Measurements from ENCODE around the gene PXYLP1. TPM values are rescaled to one million over a fixed set of nuclear protein-coding genes. Genes with fewer than 3 reads are reported as not detected.

Gene PXYLP1
- total and polyA plus RNA-seq, 2 donors (not counting 1 experiment from before 2014, with no cell fraction given) = 1.4 to 4.5 TPM

DNA sequence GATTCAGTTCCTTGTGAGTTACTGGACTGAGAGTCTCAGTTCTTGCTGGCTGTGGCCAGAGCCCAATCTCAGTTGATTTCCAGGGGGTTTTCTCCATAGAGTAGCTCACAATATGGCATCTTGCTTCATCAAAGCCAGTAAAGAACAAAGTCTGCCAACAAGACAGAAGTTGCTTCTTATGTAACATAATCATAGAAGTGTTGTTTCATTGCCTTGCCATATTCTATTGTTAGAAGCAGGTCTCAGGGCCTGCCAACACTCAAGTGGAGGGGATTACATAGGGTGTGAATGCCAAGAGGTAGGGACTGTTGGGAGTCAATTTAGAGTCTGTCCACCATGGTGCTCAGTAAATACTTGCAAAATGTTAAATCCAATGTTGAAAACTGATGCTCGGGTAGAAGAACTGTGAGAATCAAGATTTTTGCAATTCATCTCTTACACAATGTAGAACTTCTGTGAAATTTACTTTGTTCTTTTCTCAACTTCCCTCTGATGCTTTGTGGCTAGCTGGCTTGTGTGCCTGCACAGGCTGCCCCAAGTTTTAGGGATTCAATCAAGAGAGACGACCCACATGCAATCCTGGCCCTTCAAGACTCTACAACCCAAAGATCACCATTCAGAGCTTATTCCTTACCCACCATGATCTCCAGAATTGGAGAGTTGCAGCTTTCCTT is 13.3 kb upstream of the PXYLP1 start:
- Histone ChIP-seq H4K20me1 (ENCODE audit: control insufficient read depth, insufficient read depth, low read length, poor library complexity, severe bottlenecking) (no peaks in the 10 kb centered on the region), H3K9me3 (ENCODE audit: control extremely low read depth in 1 of 3, control insufficient read depth in 2 of 3, insufficient read depth in 1 of 3, low read length in 2 of 3) (peaks cover 0 to 3% (median 2%) of the 10 kb centered on the region in 3 donors), H3K9ac (ENCODE audit: low read length) (no peak overlapping the region), H3K27me3 (replicated peaks in 1 of 4; ENCODE audit: control extremely low read depth in 1 of 4, control insufficient read depth in 3 of 4, insufficient read depth in 4 of 4, low read length in 3 of 4) (peaks cover 0 to 27% (median 17%) of the 10 kb centered on the region in 4 experiments), H3K79me2 (ENCODE audit: control insufficient read depth, insufficient read depth, low read length) (no peaks in the 10 kb centered on the region), H3K27ac (ENCODE audit: low read length in 2 of 2) (no peak overlapping the region), H3K4me1 (ENCODE audit: control insufficient read depth in 2 of 2, insufficient read depth in 2 of 2, low read length in 2 of 2) (no peaks in the 10 kb centered on the region), H3K36me3 (replicated peaks in 1 of 2; ENCODE audit: control extremely low read depth in 1 of 2, control insufficient read depth in 1 of 2, extremely low read depth in 1 of 2, insufficient read depth in 2 of 2, low read length in 1 of 2) (no peaks in the 10 kb centered on the region), H3K4me3 (ENCODE audit: control extremely low read depth in 1 of 5, extremely low read depth in 1 of 5, insufficient read depth in 1 of 5, low read depth in 2 of 5, low read length in 4 of 5) (no peak overlapping the region), H3K4me2 (replicated peaks; ENCODE audit: low read depth, low read length, poor library complexity, severe bottlenecking) (no peak overlapping the region), H2AFZ (ENCODE audit: insufficient read depth, low read depth, low read length, poor library complexity, severe bottlenecking) (no peak overlapping the region)
- intact Hi-C loops (cut with micrococcal nuclease) = no loop called here
- CTCF ChIA-PET = interaction anchor here (1.0 kb wide), 1 partner anchor 13 kb away, joined by 3 read pairs; the partner anchor contains the start of gene PXYLP1
- POLR2A ChIA-PET = no interaction called here
- TF ChIP-seq, protein P1, sequence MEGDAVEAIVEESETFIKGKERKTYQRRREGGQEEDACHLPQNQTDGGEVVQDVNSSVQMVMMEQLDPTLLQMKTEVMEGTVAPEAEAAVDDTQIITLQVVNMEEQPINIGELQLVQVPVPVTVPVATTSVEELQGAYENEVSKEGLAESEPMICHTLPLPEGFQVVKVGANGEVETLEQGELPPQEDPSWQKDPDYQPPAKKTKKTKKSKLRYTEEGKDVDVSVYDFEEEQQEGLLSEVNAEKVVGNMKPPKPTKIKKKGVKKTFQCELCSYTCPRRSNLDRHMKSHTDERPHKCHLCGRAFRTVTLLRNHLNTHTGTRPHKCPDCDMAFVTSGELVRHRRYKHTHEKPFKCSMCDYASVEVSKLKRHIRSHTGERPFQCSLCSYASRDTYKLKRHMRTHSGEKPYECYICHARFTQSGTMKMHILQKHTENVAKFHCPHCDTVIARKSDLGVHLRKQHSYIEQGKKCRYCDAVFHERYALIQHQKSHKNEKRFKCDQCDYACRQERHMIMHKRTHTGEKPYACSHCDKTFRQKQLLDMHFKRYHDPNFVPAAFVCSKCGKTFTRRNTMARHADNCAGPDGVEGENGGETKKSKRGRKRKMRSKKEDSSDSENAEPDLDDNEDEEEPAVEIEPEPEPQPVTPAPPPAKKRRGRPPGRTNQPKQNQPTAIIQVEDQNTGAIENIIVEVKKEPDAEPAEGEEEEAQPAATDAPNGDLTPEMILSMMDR (IDR thresholded peaks at IDR 0.05) = no peak
- no peak for TF ChIP-seq EZH2 (IDR thresholded peaks at IDR 0.05; ENCODE audit: borderline replicate concordance, insufficient read depth, low read depth, low read length, poor library complexity, severe bottlenecking)
- peaks cover 42% of the 10 kb centered on the region for H3K27me3 Mint-ChIP-seq
- H3K27ac Mint-ChIP-seq = no peak overlapping the region
- H3K4me3 Mint-ChIP-seq = no peak overlapping the region
- H3K4me1 Mint-ChIP-seq = no peaks in the 10 kb centered on the region
- WGBS (ENCODE audit: insufficient coverage) = no CpG with 5 or more reads among the region's 2 CpGs
- no peak for ATAC-seq (ENCODE audit: low read depth)
- DNase-seq = no peak
- H3K9me3 Mint-ChIP-seq (ENCODE audit: insufficient read depth) = no peaks in the 10 kb centered on the region

DNA sequence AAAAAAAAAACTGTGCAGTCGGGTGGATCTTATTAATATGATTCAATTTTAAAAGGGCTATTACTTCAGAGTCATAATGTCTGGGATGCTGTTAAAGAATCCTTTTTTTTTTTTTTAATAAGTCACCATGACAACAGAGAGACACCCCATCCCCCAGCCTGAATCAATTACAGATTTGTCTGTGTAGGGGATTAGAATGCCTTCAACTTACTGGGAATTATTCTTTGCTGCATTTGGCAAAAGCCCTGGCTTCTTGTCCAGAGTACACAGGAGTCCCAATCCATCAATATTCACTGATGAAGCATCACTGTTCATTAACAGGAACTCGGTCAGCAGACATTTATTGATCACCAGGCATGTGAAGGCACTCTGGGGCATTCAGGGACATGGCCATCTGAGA is 12.7 kb upstream of the PXYLP1 start:
- no peak overlapping the region for H3K4me3 Mint-ChIP-seq
- Histone ChIP-seq H3K27me3 (replicated peaks in 1 of 4; ENCODE audit: control extremely low read depth in 1 of 4, control insufficient read depth in 3 of 4, insufficient read depth in 4 of 4, low read length in 3 of 4) (peaks cover 0 to 27% (median 17%) of the 10 kb centered on the region in 4 experiments), H3K4me1 (ENCODE audit: control insufficient read depth in 2 of 2, insufficient read depth in 2 of 2, low read length in 2 of 2) (no peaks in the 10 kb centered on the region), H3K9ac (ENCODE audit: low read length) (no peak overlapping the region), H3K36me3 (replicated peaks in 1 of 2; ENCODE audit: control extremely low read depth in 1 of 2, control insufficient read depth in 1 of 2, extremely low read depth in 1 of 2, insufficient read depth in 2 of 2, low read length in 1 of 2) (no peaks in the 10 kb centered on the region), H3K4me2 (replicated peaks; ENCODE audit: low read depth, low read length, poor library complexity, severe bottlenecking) (no peak overlapping the region), H3K4me3 (ENCODE audit: control extremely low read depth in 1 of 5, extremely low read depth in 1 of 5, insufficient read depth in 1 of 5, low read depth in 2 of 5, low read length in 4 of 5) (no peak overlapping the region), H3K9me3 (ENCODE audit: control extremely low read depth in 1 of 3, control insufficient read depth in 2 of 3, insufficient read depth in 1 of 3, low read length in 2 of 3) (peaks cover 0 to 8% (median 3%) of the 10 kb centered on the region in 3 donors), H4K20me1 (ENCODE audit: control insufficient read depth, insufficient read depth, low read length, poor library complexity, severe bottlenecking) (no peaks in the 10 kb centered on the region), H3K27ac (ENCODE audit: low read length in 2 of 2) (no peak overlapping the region), H2AFZ (ENCODE audit: insufficient read depth, low read depth, low read length, poor library complexity, severe bottlenecking) (no peak overlapping the region), H3K79me2 (ENCODE audit: control insufficient read depth, insufficient read depth, low read length) (no peaks in the 10 kb centered on the region)
- no peaks in the 10 kb centered on the region for H3K4me1 Mint-ChIP-seq
- TF ChIP-seq, protein P1 (IDR thresholded peaks at IDR 0.05) = no peak
- no peak for TF ChIP-seq EZH2 (IDR thresholded peaks at IDR 0.05; ENCODE audit: borderline replicate concordance, insufficient read depth, low read depth, low read length, poor library complexity, severe bottlenecking)
- 71% methylated on average over 1 of the region's 2 CpGs for WGBS (ENCODE audit: insufficient coverage)
- CTCF ChIA-PET = no interaction called here
- ATAC-seq (ENCODE audit: low read depth) (no peak), DNase-seq (no peak)
- no peaks in the 10 kb centered on the region for H3K9me3 Mint-ChIP-seq (ENCODE audit: insufficient read depth)
- intact Hi-C loops (cut with micrococcal nuclease) = no loop called here
- POLR2A ChIA-PET = no interaction called here
- H3K27me3 Mint-ChIP-seq = peaks cover 47% of the 10 kb centered on the region
- no peak overlapping the region for H3K27ac Mint-ChIP-seq

All from B cell (primary cell).